RWPE2 (cell line): Measurements from ENCODE around the gene TEKTIP1.

Experiments
- ATAC-seq: fragments of 200-7000 bp; cut with Tn5 transposase; 3 replicates; pipeline ENCODE4 v1.9.1; 2021; ENCODE audit warnings: low read depth
- DNase-seq: peaks from one replicate; pipeline ENCODE4 v3.0.0-alpha.2; 2020; ENCODE audit warnings: low spot score
- H3K27ac ChIP-seq: fragments of 450-650 bp; 2 replicates; pipeline ENCODE4 v1.5.1; 2017; ENCODE audit warnings: mild to moderate bottlenecking; ENCODE audit not compliant: poor library complexity, severe bottlenecking
- H3K27me3 ChIP-seq: fragments of 250-450 bp; sonication (Bioruptor Pico); 2 replicates; pipeline ENCODE4 v1.5.1; 2021; ENCODE audit warnings: mild to moderate bottlenecking, moderate library complexity; ENCODE audit not compliant: insufficient read depth, poor library complexity, severe bottlenecking
- H3K36me3 ChIP-seq: fragments of 250-450 bp; sonication (Bioruptor Pico); 2 replicates; pipeline ENCODE4 v1.5.1; 2020; ENCODE audit warnings: low read depth, mild to moderate bottlenecking, moderate library complexity
- H3K4me1 ChIP-seq: fragments of 250-450 bp; sonication (Bioruptor Pico); 2 replicates; pipeline ENCODE4 v1.5.1; 2021; ENCODE audit warnings: mild to moderate bottlenecking, moderate library complexity; ENCODE audit not compliant: insufficient read depth, poor library complexity, severe bottlenecking
- H3K4me3 ChIP-seq: fragments of 250-450 bp; sonication (Bioruptor Pico); 2 replicates; pipeline ENCODE4 v1.5.1; 2021; ENCODE audit warnings: mild to moderate bottlenecking, moderate library complexity; ENCODE audit not compliant: severe bottlenecking
- H3K9me3 ChIP-seq: fragments of 250-450 bp; sonication (Bioruptor Pico); 2 replicates; pipeline ENCODE4 v1.5.1; 2021; ENCODE audit warnings: mild to moderate bottlenecking, moderate library complexity; ENCODE audit not compliant: severe bottlenecking
- CTCF ChIP-seq: fragments of 450-650 bp; IDR thresholded peaks from one replicate; pipeline ENCODE4 v1.5.1; 2017; ENCODE audit warnings: mild to moderate bottlenecking, moderate library complexity; ENCODE audit not compliant: poor library complexity, severe bottlenecking

TEKTIP1 gene

GRCh38 chr19:3589949-3590348 lies 51.0 kb downstream of the TEKTIP1 start:
- peaks cover 20% of the 10 kb centered on the region for H3K27me3 ChIP-seq

DNA sequence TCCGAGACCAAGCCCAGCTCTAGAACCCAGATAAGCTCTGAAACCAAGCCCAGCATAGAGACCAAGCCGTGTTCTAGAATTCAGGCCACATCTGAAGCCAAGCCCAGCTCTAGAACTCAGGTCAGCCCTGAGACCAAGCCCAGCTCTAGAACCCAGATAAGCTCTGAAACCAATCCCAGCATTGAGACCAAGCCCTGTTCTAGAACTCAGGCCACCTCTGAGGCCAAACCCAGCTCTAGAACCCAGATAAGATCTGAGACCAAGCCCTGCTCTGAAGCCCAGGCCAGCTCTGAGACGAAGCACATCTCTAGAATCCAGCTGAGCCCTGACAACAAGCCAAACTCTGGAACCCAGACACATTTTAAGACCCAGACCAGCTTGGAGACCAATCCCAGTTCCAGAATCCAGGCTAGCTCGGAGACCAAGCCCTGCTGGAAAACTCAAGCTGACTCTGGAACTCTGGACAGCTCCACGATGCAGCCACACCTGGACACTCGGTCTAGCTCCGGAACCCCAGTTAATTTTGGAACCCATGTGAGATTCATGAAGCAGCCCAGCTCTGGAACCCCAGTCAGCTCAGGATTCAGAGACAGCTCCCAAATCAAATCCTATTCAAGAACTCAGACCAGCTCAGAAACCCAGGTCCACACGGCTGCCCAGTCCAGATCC lies 52.2 kb downstream of the TEKTIP1 start:
- peaks cover 11% of the 10 kb centered on the region for H3K27me3 ChIP-seq
- H3K9me3 ChIP-seq: no peaks in the 10 kb centered on the region
- H3K4me3 ChIP-seq: no peak overlapping the region
- H3K27ac ChIP-seq: no peak overlapping the region
- TF ChIP-seq CTCF: no peak
- no peaks in the 10 kb centered on the region for H3K36me3 ChIP-seq
- no peaks in the 10 kb centered on the region for H3K4me1 ChIP-seq
- ATAC-seq: no peak
- DNase-seq: no peak

More at GRCh38 chr19:3589949-3590348, 51.0 kb downstream of the TEKTIP1 start:
- Histone ChIP-seq H3K9me3 (no peaks in the 10 kb centered on the region), H3K36me3 (no peaks in the 10 kb centered on the region), H3K4me1 (no peaks in the 10 kb centered on the region), H3K4me3 (no peak overlapping the region), H3K27ac (no peak overlapping the region)
- TF ChIP-seq CTCF: no peak
- no peak for DNase-seq
- no peak for ATAC-seq

- no peak for ATAC-seq
- no peaks in the 10 kb centered on the region for H3K36me3 ChIP-seq
- DNase-seq: no peak
- H3K4me1 ChIP-seq: no peaks in the 10 kb centered on the region
- H3K27me3 ChIP-seq: peaks cover 2% of the 10 kb centered on the region
- no peak overlapping the region for H3K27ac ChIP-seq
- TF ChIP-seq CTCF: no peak
- no peak overlapping the region for H3K4me3 ChIP-seq
- H3K9me3 ChIP-seq: no peaks in the 10 kb centered on the region
Observed at GRCh38 chr19:3591876-3592613, 53.1 kb downstream of the TEKTIP1 start.

- no peaks in the 10 kb centered on the region for H3K9me3 ChIP-seq
- ATAC-seq (no peak), DNase-seq (no peak)
- no peaks in the 10 kb centered on the region for H3K4me1 ChIP-seq
- no peaks in the 10 kb centered on the region for H3K36me3 ChIP-seq
- H3K27me3 ChIP-seq: no peaks in the 10 kb centered on the region
- TF ChIP-seq CTCF: no peak
- H3K27ac ChIP-seq: no peak overlapping the region
- H3K4me3 ChIP-seq: no peak overlapping the region
Observed at GRCh38 chr19:3593156-3593555, 54.2 kb downstream of the TEKTIP1 start.
